A673 (cell line): ENCODE data around the gene POLR3C.

Experiments used
- EZH2 ChIP-seq: fragments of 200-600 bp; sonication (generic); IDR thresholded peaks from 2 replicates; pipeline ENCODE4 v1.6.1; 2017; ENCODE audit warnings: borderline replicate concordance, low read depth, mild to moderate bottlenecking, mixed read lengths, antibody characterized with exemption, low read length; ENCODE audit not compliant: poor library complexity, severe bottlenecking
- TF ChIP-seq, protein P1 (sequence below): fragments of 300-800, 200-600 bp; sonication (generic); conservative IDR thresholded peaks from 2 replicates; pipeline ENCODE4 v1.5.1; 2017; ENCODE audit warnings: low read depth, mild to moderate bottlenecking, antibody characterized with exemption, low read length, moderate library complexity, mixed read lengths

DNA sequence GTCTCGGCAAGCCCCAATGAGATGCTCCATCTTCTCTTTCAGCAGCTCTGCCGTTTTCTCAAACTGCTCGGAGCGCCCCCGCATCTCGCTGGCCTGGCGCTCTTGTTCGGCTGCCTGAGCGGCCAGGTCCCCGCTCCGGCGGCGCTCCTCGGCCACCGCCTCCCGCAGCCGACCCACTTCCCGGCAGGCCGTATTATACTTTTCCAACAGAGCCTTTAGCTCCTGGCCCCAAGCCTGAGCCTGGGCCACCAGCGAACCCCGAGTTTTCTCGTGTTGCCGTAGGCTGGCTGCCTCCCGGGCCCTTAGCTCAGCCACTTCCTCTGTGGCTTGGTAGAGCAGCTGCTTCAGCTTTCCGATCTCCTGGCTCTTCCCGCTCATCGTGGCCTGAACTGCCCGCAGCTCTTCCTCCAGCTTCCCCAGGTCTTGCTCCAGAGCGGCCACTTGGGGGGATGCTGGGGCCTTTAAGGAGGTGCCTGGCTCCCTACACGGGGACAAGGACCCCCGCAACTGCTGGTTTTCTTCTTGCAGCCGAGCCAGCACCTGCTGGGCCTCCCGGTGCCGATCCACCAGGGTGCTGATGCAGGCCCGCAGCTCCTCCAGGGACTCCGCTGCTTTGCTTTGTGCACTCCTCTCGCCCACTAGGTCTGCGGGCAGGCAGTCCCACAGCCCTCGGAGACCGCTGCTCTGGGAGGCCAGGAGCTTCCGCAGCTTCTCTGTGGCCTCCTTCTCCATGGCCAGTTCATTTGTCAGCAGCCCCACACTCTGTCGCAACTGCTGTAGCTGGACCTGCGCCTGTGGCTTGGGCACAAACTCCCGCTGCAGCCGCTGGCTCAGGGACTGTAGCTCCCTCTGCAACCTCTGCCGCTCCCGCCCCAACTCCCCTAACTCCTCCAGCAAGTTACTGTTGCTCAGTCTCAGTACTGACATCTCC, 48.3 kb downstream of the POLR3C start:
- TF ChIP-seq, protein P1, sequence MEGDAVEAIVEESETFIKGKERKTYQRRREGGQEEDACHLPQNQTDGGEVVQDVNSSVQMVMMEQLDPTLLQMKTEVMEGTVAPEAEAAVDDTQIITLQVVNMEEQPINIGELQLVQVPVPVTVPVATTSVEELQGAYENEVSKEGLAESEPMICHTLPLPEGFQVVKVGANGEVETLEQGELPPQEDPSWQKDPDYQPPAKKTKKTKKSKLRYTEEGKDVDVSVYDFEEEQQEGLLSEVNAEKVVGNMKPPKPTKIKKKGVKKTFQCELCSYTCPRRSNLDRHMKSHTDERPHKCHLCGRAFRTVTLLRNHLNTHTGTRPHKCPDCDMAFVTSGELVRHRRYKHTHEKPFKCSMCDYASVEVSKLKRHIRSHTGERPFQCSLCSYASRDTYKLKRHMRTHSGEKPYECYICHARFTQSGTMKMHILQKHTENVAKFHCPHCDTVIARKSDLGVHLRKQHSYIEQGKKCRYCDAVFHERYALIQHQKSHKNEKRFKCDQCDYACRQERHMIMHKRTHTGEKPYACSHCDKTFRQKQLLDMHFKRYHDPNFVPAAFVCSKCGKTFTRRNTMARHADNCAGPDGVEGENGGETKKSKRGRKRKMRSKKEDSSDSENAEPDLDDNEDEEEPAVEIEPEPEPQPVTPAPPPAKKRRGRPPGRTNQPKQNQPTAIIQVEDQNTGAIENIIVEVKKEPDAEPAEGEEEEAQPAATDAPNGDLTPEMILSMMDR: no peak
- TF ChIP-seq EZH2: no peak
